PC-9 (cell line): Measurements from ENCODE around the gene GUCY2C.

Source experiments
- EZH2 ChIP-seq: fragments of 200-600 bp; sonication (generic); IDR thresholded peaks from 2 replicates; pipeline ENCODE4 v1.8.0; 2017; ENCODE audit warnings: antibody characterized with exemption, low read depth
- TF ChIP-seq, protein P1 (sequence below): fragments of 200-600 bp; sonication (generic); conservative IDR thresholded peaks from 2 replicates; pipeline ENCODE4 v1.6.1; 2017; ENCODE audit warnings: mixed run types, antibody characterized with exemption, mild to moderate bottlenecking, moderate library complexity

DNA sequence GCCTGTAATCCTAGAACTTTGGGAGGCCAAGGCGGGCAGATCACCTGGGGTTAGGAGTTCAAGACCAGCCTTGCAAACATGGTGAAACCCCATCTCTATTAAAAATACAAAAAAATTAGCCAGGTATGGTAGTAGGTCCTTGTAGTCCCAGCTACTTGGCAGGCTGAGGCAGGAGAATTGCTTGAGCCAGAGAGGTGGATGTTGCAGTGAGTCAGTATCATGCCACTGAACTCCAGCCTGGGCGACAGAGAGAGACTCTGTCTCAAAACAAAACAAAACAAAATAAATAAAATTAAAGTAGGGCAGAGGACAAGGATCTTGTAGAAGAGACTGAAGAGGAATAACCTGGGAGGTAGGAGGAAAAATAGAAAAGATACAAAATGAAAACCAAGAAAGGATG is 45.5 kb upstream of the GUCY2C start:
- TF ChIP-seq, protein P1, sequence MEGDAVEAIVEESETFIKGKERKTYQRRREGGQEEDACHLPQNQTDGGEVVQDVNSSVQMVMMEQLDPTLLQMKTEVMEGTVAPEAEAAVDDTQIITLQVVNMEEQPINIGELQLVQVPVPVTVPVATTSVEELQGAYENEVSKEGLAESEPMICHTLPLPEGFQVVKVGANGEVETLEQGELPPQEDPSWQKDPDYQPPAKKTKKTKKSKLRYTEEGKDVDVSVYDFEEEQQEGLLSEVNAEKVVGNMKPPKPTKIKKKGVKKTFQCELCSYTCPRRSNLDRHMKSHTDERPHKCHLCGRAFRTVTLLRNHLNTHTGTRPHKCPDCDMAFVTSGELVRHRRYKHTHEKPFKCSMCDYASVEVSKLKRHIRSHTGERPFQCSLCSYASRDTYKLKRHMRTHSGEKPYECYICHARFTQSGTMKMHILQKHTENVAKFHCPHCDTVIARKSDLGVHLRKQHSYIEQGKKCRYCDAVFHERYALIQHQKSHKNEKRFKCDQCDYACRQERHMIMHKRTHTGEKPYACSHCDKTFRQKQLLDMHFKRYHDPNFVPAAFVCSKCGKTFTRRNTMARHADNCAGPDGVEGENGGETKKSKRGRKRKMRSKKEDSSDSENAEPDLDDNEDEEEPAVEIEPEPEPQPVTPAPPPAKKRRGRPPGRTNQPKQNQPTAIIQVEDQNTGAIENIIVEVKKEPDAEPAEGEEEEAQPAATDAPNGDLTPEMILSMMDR: no peak
- TF ChIP-seq EZH2: no peak
